Measurements from ENCODE around the gene PEX10. TPM values are rescaled to one million over a fixed set of nuclear protein-coding genes. Genes with fewer than 3 reads are reported as not detected.
A peak's percentile ranks its signal among the peaks of the same experiment; 100 is the strongest.

The PEX10 gene
- total RNA-seq, 2 donors from 2014 or later = 4.7 to 17.0 TPM

GRCh38 chr1:2389644-2390043 lies 22.7 kb downstream of the PEX10 start:
- no peaks in the 10 kb centered on the region for H3K9me3 Mint-ChIP-seq
- peaks cover 12% of the 10 kb centered on the region in 2 donors for H3K36me3 Mint-ChIP-seq
- no peak overlapping the region for H3K27ac Mint-ChIP-seq
- DNase-seq (ENCODE audit: low spot score in 2 of 2) (no peak), ATAC-seq (no peak)

GRCh38 chr1:2388004-2388913 lies 24.1 kb downstream of the PEX10 start:
- peak in 1 of 2 donors; percentile 46 for DNase-seq (ENCODE audit: low spot score in 2 of 2)
- Mint-ChIP-seq H3K9me3 (no peaks in the 10 kb centered on the region), H3K27ac (no peak overlapping the region), H3K36me3 (peaks cover 8 to 11% of the 10 kb centered on the region in 2 donors)
- no peak for ATAC-seq

GRCh38 chr1:2386636-2387611 lies 25.4 kb downstream of the PEX10 start:
- Mint-ChIP-seq H3K36me3 (no peaks in the 10 kb centered on the region), H3K27ac (no peak overlapping the region), H3K9me3 (no peaks in the 10 kb centered on the region)
- DNase-seq (ENCODE audit: low spot score in 2 of 2) (peak in 1 of 2 donors; percentile 44), ATAC-seq (no peak)

DNA sequence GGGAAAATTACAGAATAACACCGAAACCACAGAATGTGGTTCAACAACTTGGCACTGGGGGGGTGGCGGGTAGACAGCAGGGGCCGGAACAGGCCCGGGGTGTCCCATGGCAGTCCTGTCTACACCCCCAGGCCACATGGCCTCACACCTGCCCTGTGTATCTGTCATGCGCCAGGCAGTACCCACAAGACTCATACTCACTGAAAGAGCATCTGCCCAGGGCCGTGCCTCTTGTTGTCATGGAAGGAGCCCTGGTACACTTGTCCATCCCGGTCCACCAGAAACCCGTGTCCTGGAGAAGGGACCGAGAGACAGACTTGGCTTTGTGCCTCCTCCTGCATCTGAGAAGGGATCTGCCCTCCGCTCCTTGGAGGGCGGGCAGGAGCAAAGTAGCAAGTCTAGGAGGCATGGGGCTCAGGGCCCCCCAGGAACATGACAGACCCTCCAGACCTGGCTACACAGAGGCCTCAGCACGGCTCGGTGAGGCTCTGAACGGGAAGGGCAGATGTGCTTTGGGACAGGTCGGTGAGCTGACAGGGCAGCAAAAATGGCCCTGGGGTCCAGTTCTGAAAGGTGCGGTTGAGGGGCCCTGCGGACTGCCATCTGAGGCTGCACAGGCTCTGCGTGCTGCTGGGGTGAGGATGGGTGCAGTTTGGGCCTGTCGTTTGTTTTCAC lies 26.6 kb downstream of the PEX10 start:
- Mint-ChIP-seq H3K27ac (no peak overlapping the region), H3K36me3 (no peaks in the 10 kb centered on the region), H3K9me3 (no peaks in the 10 kb centered on the region)
- DNase-seq (ENCODE audit: low spot score in 2 of 2) = peak in 1 of 2 donors; percentile 52
- ATAC-seq = no peak

- H3K9me3 Mint-ChIP-seq = no peaks in the 10 kb centered on the region
- ATAC-seq (no peak), DNase-seq (ENCODE audit: low spot score in 2 of 2) (peak in 1 of 2 donors; percentile 51)
- H3K36me3 Mint-ChIP-seq = no peaks in the 10 kb centered on the region
- no peak overlapping the region for H3K27ac Mint-ChIP-seq
These were observed 27.4 kb downstream of the PEX10 start for GRCh38 chr1:2384941-2385481.

DNA sequence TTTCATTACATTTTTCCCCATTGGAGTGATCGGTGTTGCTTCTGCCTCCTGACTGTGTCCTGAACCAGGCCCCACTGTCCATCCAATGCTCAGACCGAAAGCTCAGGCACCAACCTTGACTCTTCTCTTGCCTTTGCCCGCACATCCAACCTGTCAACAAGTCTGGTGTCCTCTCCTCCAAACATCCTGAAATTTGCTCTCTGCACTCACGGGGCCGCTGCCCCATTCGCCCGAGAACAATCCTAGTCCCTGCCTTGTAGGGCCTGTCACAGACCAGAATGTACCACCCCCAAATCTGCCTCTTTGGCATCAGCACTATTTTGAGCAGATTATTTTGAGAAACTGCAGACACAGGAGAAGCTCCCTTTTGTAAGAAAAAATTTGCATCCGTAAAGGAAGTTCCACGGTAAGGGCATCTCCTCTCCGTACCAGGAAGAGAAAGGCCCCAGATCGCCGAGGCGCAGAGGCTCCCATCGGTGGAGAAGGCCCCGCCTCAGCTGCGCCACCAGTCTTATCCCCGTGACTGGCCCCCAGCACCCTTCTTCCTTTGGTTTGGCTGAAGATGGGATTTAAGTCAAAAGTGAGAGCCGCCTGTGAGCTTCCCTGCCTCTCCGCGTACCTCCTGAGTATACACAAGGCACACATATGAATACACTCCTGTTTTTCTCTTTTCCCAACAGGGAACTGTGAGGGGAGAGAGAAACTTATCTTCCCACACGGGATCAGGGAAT lies 28.1 kb downstream of the PEX10 start:
- no peaks in the 10 kb centered on the region for H3K36me3 Mint-ChIP-seq
- ATAC-seq (no peak), DNase-seq (ENCODE audit: low spot score in 2 of 2) (peak in 1 of 2 donors; percentile 39)
- peak overlapping the region; percentile 19 to 26 for H3K27ac Mint-ChIP-seq
- no peaks in the 10 kb centered on the region for H3K9me3 Mint-ChIP-seq

GRCh38 chr1:2383576-2383975 lies 28.8 kb downstream of the PEX10 start:
- no peak for ATAC-seq
- peak in 1 of 2 donors; percentile 41 for DNase-seq (ENCODE audit: low spot score in 2 of 2)
- H3K9me3 Mint-ChIP-seq = no peaks in the 10 kb centered on the region
- H3K27ac Mint-ChIP-seq = peak overlapping the region in 1 of 2 donors; percentile 19
- H3K36me3 Mint-ChIP-seq = no peaks in the 10 kb centered on the region

DNA sequence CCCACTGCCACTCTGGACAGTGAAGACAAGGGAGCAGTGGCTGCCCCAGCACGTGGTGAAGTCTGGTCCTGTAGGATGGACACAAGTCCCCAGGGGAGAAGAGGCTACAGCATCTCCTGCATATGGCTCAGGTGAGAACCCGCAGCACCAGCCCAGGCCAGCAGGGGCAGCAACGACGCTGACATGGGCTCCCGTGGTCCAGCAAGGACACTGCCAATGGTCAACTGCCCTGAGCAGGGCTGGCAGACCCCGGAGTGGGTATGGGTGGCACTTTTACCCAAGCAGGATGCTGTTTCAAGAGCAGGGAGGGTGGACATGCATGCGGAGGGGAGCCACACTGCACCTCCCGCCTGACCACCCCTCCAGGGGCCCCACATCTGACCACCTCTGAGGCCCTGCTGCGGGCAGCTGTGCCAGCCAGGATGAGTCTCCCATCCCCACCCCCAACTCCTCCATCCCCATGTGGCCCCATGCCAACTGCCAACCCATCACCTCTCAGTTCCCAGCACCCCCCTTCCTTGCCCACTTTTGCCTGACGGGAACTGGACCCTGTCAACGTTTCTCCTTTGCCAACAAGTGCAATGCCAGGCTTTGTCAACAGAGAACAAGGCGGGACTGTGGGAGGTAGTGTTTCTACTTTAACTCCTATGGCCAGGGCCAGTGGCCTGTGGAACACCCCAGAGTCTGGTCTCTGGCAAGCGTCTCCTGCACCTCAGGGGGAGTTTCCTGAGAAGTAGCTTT lies 29.6 kb downstream of the PEX10 start:
- peak; percentile 50 to 54 for DNase-seq (ENCODE audit: low spot score in 2 of 2)
- Mint-ChIP-seq H3K36me3 (no peaks in the 10 kb centered on the region), H3K27ac (no peak overlapping the region), H3K9me3 (no peaks in the 10 kb centered on the region)
- peak; percentile 19 to 36 for ATAC-seq

GRCh38 chr1:2381741-2382620 lies 30.4 kb downstream of the PEX10 start:
- peak; percentile 98 to 99 for ATAC-seq
- Mint-ChIP-seq H3K9me3 (no peaks in the 10 kb centered on the region), H3K36me3 (no peaks in the 10 kb centered on the region), H3K27ac (no peak overlapping the region)
- peak; percentile 77 to 85 for DNase-seq (ENCODE audit: low spot score in 2 of 2)

DNA sequence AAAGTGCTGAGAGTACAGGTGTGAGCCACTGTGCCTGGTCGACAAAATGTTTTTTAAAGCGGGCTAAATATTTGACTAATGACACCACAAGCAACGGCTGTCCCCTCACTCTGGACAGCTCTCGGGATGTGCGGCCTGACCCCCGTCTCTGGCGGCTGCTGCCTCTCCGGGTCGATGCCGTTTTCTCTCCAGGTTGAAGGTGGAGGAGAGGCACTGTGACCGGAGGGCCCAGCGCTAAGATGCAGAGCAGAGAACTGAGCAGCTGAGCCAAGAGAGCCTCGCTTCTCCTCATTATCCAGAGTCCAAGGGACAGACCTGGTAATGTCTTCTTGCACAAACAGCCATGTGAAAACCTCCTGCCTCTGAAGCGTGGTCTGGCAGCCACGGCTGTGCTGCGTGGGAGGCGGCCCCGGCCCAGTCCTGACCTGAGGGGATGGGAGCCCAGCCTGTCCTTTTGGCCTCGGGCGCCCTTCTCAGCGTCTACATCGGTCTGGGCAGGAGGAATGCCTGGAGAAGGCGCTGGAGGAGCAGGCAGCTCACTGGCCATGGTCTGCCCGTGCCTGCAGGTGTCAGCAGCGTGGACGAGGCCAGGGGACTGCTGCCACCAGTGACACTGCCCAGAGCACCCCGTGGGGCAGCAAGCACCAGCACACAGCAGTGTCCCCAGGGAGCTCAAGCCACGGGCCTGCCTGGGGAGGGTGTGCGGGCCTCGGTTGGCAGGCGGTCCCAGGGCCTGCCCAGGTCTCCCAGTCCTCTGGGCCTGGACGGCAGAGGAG lies 31.4 kb downstream of the PEX10 start:
- Mint-ChIP-seq H3K27ac (peak overlapping the region in 1 of 2 donors; percentile 60), H3K9me3 (no peaks in the 10 kb centered on the region), H3K36me3 (no peaks in the 10 kb centered on the region)
- ATAC-seq (no peak), DNase-seq (ENCODE audit: low spot score in 2 of 2) (peak in 1 of 2 donors; percentile 52)

DNA sequence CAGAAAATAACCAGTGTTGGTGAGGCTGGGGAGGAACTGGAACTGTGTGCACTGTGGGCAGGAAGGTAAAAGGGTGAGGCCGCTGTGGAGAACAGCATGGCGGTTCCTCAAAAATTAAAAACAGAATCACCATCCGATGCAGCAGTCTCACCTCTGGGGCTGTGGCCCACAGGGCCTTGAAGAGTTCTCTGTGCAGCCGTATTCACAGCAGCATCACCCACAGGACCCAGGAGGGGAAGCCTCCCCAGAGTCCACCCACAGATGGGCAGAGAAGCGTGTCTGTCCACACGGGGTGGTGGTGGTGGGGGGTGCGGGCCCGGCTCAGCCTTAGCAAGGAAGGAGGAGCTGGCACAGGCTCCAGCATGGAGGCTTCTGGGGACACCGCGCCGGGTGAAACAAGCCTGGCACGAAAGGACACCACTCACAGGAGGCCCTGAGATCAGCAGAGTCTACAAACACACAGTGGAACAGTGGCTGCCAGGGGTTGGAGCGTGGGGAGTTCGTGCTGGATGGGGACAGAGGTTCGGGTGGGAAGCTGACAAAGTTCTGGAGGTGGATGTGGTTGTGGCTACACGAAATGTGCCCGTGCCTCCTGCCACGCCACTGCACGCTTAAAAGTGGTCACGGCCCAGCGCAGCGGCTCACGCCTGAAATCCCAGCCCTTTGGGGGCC lies 32.5 kb downstream of the PEX10 start:
- Mint-ChIP-seq H3K27ac (no peak overlapping the region), H3K9me3 (no peaks in the 10 kb centered on the region), H3K36me3 (no peaks in the 10 kb centered on the region)
- no peak for ATAC-seq
- peak in 1 of 2 donors; percentile 52 for DNase-seq (ENCODE audit: low spot score in 2 of 2)

GRCh38 chr1:2378956-2379732 lies 33.2 kb downstream of the PEX10 start:
- Mint-ChIP-seq H3K27ac (peak overlapping the region in 1 of 2 donors; percentile 51), H3K9me3 (no peaks in the 10 kb centered on the region), H3K36me3 (no peaks in the 10 kb centered on the region)
- DNase-seq (ENCODE audit: low spot score in 2 of 2) = peak in 1 of 2 donors; percentile 49
- ATAC-seq = no peak
